Trophoblast cell (in vitro differentiated cells and primary cell): Measurements from ENCODE around the gene ACACA.

Experiments
- DNase-seq, 2 donors: peaks; one replicate each; pipeline ENCODE4 v3.0.0-alpha.2; 2016
- H2AFZ ChIP-seq: 2 replicates; pipeline ENCODE4 v1.6.1; 2013; ENCODE audit warnings: low read length, moderate library complexity, mild to moderate bottlenecking; ENCODE audit not compliant: insufficient read depth, poor library complexity
- H2AK5ac ChIP-seq: 2 replicates; pipeline ENCODE4 v1.6.1; 2013; ENCODE audit warnings: mild to moderate bottlenecking, low read length
- H2BK120ac ChIP-seq: 2 replicates; pipeline ENCODE4 v1.6.1; 2013; ENCODE audit warnings: low read length, mild to moderate bottlenecking, moderate library complexity; ENCODE audit not compliant: insufficient read depth, poor library complexity
- H2BK12ac ChIP-seq: 2 replicates; pipeline ENCODE4 v1.6.1; 2013; ENCODE audit warnings: mild to moderate bottlenecking, low read length, moderate library complexity
- H2BK5ac ChIP-seq: 2 replicates; pipeline ENCODE4 v1.6.1; 2013; ENCODE audit warnings: low read length, low read depth, moderate library complexity, mild to moderate bottlenecking; ENCODE audit not compliant: poor library complexity
- H3K14ac ChIP-seq: 2 replicates; pipeline ENCODE4 v1.6.1; 2013; ENCODE audit warnings: mild to moderate bottlenecking, low read length
- H3K18ac ChIP-seq: 2 replicates; pipeline ENCODE4 v1.6.1; 2013; ENCODE audit warnings: mild to moderate bottlenecking, low read length
- H3K23ac ChIP-seq: 2 replicates; pipeline ENCODE4 v1.6.1; 2013; ENCODE audit warnings: low read length
- H3K27ac ChIP-seq: 2 replicates; pipeline ENCODE4 v1.5.1; 2013; ENCODE audit warnings: low read depth, mild to moderate bottlenecking, inconsistent platforms, low read length, moderate library complexity
- H3K27me3 ChIP-seq: 2 replicates; pipeline ENCODE4 v1.6.1; 2013; ENCODE audit warnings: inconsistent platforms, mild to moderate bottlenecking, low read length, moderate library complexity; ENCODE audit not compliant: insufficient read depth
- H3K36me3 ChIP-seq, 2 experiments: 1 replicate in 1 of 2; 2 replicates in 1 of 2; pipeline ENCODE4 v1.6.1; 2013; ENCODE audit warnings: low read length in 2 of 2, mild to moderate bottlenecking in 2 of 2, moderate library complexity in 1 of 2; ENCODE audit not compliant: insufficient read depth in 2 of 2, control insufficient read depth in 1 of 2
- H3K4ac ChIP-seq: 2 replicates; pipeline ENCODE4 v1.6.1; 2013; ENCODE audit warnings: low read depth, mild to moderate bottlenecking, low read length, moderate library complexity
- H3K4me1 ChIP-seq, 2 experiments: 1 replicate in 1 of 2; 2 replicates in 1 of 2; pipeline ENCODE4 v1.6.1; 2013; ENCODE audit warnings: low read length in 2 of 2, mild to moderate bottlenecking in 2 of 2, moderate library complexity in 1 of 2; ENCODE audit not compliant: insufficient read depth in 2 of 2, control insufficient read depth in 1 of 2
- H3K4me2 ChIP-seq: 2 replicates; pipeline ENCODE4 v1.6.1; 2013; ENCODE audit warnings: inconsistent platforms, mild to moderate bottlenecking, low read length, moderate library complexity
- H3K4me3 ChIP-seq: 2 replicates; pipeline ENCODE4 v1.5.1; 2013; ENCODE audit warnings: mild to moderate bottlenecking, low read depth, low read length, inconsistent platforms
- H3K79me1 ChIP-seq: one replicate; pipeline ENCODE4 v1.6.1; 2013; ENCODE audit warnings: low read length
- H3K79me2 ChIP-seq: 2 replicates; pipeline ENCODE4 v1.6.1; 2013; ENCODE audit warnings: low read length, mild to moderate bottlenecking; ENCODE audit not compliant: control insufficient read depth, insufficient read depth, poor library complexity
- H3K9ac ChIP-seq: 2 replicates; pipeline ENCODE4 v1.6.1; 2013; ENCODE audit warnings: mild to moderate bottlenecking, low read length
- H3K9me3 ChIP-seq: 2 replicates; pipeline ENCODE4 v1.6.1; 2013; ENCODE audit warnings: low read depth, mild to moderate bottlenecking, control low read depth, inconsistent platforms, low read length; ENCODE audit not compliant: insufficient read depth
- H4K12ac ChIP-seq: 2 replicates; pipeline ENCODE4 v1.6.1; 2013; ENCODE audit warnings: low read depth, mild to moderate bottlenecking, low read length, moderate library complexity
- H4K8ac ChIP-seq: 2 replicates; pipeline ENCODE4 v1.6.1; 2013; ENCODE audit warnings: low read depth, mild to moderate bottlenecking, low read length, moderate library complexity
- H4K91ac ChIP-seq: one replicate; pipeline ENCODE4 v1.6.1; 2013; ENCODE audit warnings: low read depth, mild to moderate bottlenecking, low read length, moderate library complexity
- WGBS: extraction: QIAGEN DNeasy Blood & Tissue Kit; methylation state at CpG from one replicate; pipeline ENCODE4 v1.1.7; 2013; ENCODE audit warnings: missing lambda C conversion rate; ENCODE audit not compliant: insufficient read length, insufficient coverage; ENCODE audit errors: extremely low coverage; 5-methylcytosine and 5-hydroxymethylcytosine counted together

The ACACA gene

DNA sequence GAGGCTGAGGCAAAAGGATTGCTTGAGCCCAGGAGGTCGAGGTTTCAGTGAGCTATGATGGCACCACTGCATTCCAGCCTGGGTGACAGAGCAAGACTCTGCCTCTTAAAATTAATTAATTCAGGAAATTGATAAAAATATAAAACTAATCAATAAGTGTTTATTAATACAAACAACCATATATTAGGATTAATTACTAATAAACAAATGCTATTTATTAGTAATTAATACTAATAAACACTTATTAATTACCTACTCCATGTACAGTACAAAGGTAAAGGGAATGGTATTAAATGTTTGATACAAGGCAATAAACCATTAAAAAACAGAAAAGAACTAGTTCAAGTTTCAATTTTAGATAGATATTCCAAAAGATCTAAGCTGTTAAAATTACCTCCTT is 150.0 kb downstream of the ACACA start:
- Histone ChIP-seq H3K27me3 (no peaks in the 10 kb centered on the region), H3K9ac (no peak overlapping the region), H4K12ac (no peak overlapping the region), H3K4me2 (no peak overlapping the region), H3K18ac (no peak overlapping the region), H3K23ac (no peak overlapping the region), H3K4me3 (no peak overlapping the region), H2AFZ (no peak overlapping the region), H3K27ac (no peak overlapping the region), H2BK12ac (no peak overlapping the region), H2AK5ac (no peak overlapping the region), H4K8ac (no peak overlapping the region), H3K79me2 (no peaks in the 10 kb centered on the region), H3K14ac (no peak overlapping the region), H3K79me1 (no peaks in the 10 kb centered on the region), H3K9me3 (no peaks in the 10 kb centered on the region), H3K4me1 (no peaks in the 10 kb centered on the region), H3K36me3 (peaks cover 7 to 15% of the 10 kb centered on the region in 2 experiments), H2BK120ac (no peak overlapping the region), H2BK5ac (no peak overlapping the region), H3K4ac (no peak overlapping the region), H4K91ac (no peak overlapping the region)
- no CpG with 5 or more reads among the region's 1 CpG for WGBS
- no peak for DNase-seq

DNA sequence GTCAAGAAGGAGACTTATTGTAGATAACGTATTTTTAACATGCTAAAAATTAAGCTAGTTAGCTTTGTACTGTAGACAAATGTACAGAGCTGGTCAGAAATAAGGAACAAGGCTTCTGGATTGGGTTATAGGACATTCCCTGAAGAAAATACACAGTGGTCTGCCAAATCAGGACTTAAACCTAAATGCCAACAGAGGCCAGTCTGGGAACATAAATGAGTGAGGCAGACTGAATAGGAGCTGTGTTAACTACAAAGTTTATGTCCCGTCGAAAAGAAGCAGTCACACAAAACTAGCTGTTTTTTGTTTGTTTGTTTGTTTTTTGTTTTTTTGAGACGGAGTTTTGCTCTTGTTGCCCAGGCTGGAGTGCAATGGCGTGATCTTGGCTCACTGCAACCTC is 151.2 kb downstream of the ACACA start:
- Histone ChIP-seq H3K4me1 (no peaks in the 10 kb centered on the region), H3K4me2 (no peak overlapping the region), H4K91ac (no peak overlapping the region), H3K79me2 (no peaks in the 10 kb centered on the region), H2BK120ac (no peak overlapping the region), H3K36me3 (peaks cover 7 to 17% of the 10 kb centered on the region in 2 experiments), H2AK5ac (no peak overlapping the region), H2AFZ (no peak overlapping the region), H2BK5ac (no peak overlapping the region), H3K9me3 (no peaks in the 10 kb centered on the region), H3K4ac (no peak overlapping the region), H3K18ac (no peak overlapping the region), H4K8ac (no peak overlapping the region), H3K4me3 (no peak overlapping the region), H3K9ac (no peak overlapping the region), H3K27ac (no peak overlapping the region), H4K12ac (no peak overlapping the region), H3K23ac (no peak overlapping the region), H3K27me3 (no peaks in the 10 kb centered on the region), H3K79me1 (no peaks in the 10 kb centered on the region), H3K14ac (no peak overlapping the region), H2BK12ac (no peak overlapping the region)
- no peak for DNase-seq
- no CpG with 5 or more reads among the region's 5 CpGs for WGBS

DNA sequence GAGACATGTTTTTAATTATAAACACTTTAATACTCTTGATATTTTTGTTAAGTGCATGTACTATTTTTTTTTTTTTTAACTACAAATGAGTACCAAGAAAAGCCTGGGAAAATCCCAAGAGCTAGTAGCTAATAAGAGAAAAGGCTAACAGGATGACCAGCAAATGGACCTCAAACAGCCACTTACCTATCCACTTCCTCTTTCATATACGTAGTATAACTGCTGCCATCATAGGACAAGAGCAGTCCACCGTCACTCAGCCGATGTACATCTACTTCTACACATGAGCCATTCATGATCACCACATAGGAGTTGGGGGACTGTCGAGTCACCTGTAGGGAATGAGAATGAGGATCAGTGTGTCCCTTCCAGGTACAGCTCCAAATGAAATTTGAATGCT is 158.8 kb downstream of the ACACA start:
- Histone ChIP-seq H2BK120ac (no peak overlapping the region), H4K8ac (no peak overlapping the region), H3K27ac (no peak overlapping the region), H3K36me3 (peaks cover 24 to 40% of the 10 kb centered on the region in 2 experiments), H2BK12ac (no peak overlapping the region), H4K91ac (no peak overlapping the region), H3K23ac (no peak overlapping the region), H3K79me2 (no peaks in the 10 kb centered on the region), H3K9ac (no peak overlapping the region), H2BK5ac (no peak overlapping the region), H3K27me3 (no peaks in the 10 kb centered on the region), H3K14ac (no peak overlapping the region), H3K18ac (no peak overlapping the region), H3K4me1 (no peaks in the 10 kb centered on the region), H4K12ac (no peak overlapping the region), H3K79me1 (no peaks in the 10 kb centered on the region), H3K4me2 (no peak overlapping the region), H3K9me3 (no peaks in the 10 kb centered on the region), H3K4me3 (no peak overlapping the region), H2AK5ac (no peak overlapping the region), H2AFZ (no peak overlapping the region), H3K4ac (no peak overlapping the region)
- whole genome bisulfite sequencing, result no CpG with 5 or more reads among the region's 4 CpGs
- DNase-seq, result no peak

DNA sequence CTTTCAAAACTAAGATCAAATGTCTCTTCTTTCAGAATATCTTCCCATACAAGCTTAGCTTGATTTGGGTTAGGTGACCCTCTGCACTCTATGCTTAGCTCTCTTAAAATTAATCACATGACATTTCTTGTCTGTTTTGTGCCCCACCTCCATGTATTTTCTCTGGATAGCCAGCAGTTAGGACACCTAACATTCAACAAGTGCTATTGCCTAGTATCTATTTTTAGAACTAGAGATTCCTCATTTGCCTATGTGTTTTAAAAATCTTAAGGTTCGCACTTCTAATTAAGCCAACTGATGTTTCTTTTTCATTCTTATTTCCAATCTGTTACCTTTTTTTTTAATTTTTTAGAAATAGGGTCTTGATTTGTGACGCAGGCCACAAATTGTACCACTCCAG is 160.6 kb downstream of the ACACA start:
- Histone ChIP-seq H4K91ac (no peak overlapping the region), H3K79me1 (no peaks in the 10 kb centered on the region), H3K27ac (no peak overlapping the region), H3K79me2 (no peaks in the 10 kb centered on the region), H4K8ac (no peak overlapping the region), H3K9ac (no peak overlapping the region), H3K18ac (no peak overlapping the region), H4K12ac (no peak overlapping the region), H3K4me1 (no peaks in the 10 kb centered on the region), H3K4me3 (no peak overlapping the region), H2BK12ac (no peak overlapping the region), H2BK120ac (no peak overlapping the region), H2AK5ac (no peak overlapping the region), H3K23ac (no peak overlapping the region), H2AFZ (no peak overlapping the region), H2BK5ac (no peak overlapping the region), H3K14ac (no peak overlapping the region), H3K9me3 (no peaks in the 10 kb centered on the region), H3K4ac (no peak overlapping the region), H3K27me3 (no peaks in the 10 kb centered on the region), H3K4me2 (no peak overlapping the region), H3K36me3 (peaks cover 30 to 48% of the 10 kb centered on the region in 2 experiments)
- no CpG with 5 or more reads among the region's 2 CpGs for WGBS
- no peak for DNase-seq
